Stimulated activated CD8-positive, alpha-beta memory T cell treated with anti-CD3 and anti-CD28 coated beads, Interleukin-4, amount 100 ng/mL, for 48 hours (primary cell): ENCODE data around the gene ZNF81.
"Not testable (repeated sequence)": the region's sequence is repeated elsewhere in the genome, so short reads cannot be mapped to it uniquely, and the experiment has no call there.

Source experiments
- DNase-seq: peaks from one replicate; pipeline ENCODE4 v3.0.0-alpha.2; 2020

The ZNF81 gene

GRCh38 chrX:47846040-47846439 is 9.3 kb downstream of the ZNF81 start:
- no peak for DNase-seq

DNA sequence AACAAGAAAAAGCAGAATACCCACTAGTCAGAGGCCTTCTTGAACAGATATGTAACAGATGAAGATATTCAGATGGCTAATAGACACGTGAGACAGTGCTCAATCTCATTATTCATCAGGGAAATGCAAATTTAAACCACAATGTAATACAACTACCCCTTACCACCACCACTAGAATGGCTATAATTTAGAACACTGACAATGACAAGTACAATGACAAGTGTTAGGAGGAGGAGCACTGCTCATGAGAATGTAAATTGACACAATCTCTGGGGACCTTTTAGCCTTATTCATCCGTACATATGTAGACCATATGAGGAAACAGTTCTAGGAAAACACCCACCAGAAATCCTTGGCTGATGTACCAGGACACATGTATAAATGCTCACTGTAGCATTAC is 13.1 kb downstream of the ZNF81 start:
- DNase-seq, result no peak

GRCh38 chrX:47850389-47850788 is 13.7 kb downstream of the ZNF81 start:
- not testable (repeated sequence) for DNase-seq

DNA sequence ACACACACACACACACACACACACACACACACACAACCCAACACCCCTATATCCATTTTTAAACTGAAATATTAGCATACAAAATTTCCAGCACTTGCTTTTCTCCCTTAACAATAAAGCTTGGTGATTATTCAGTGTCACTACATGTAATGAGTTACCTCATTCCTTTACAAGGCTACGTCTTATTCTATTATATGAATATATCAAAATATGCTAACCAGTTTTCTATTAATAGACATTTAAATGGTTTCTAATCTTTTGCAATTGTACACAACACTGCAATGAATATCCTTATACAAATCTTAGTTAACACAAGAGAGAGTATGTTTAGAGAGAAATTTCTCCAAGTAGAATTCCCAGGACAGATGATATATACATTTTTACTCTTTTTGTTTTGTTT is 14.2 kb downstream of the ZNF81 start:
- no peak for DNase-seq

GRCh38 chrX:47854474-47854873 is 17.8 kb downstream of the ZNF81 start:
- DNase-seq, result no peak

- no peak for DNase-seq
Measured at GRCh38 chrX:47859686-47860085, 23.0 kb downstream of the ZNF81 start.

DNA sequence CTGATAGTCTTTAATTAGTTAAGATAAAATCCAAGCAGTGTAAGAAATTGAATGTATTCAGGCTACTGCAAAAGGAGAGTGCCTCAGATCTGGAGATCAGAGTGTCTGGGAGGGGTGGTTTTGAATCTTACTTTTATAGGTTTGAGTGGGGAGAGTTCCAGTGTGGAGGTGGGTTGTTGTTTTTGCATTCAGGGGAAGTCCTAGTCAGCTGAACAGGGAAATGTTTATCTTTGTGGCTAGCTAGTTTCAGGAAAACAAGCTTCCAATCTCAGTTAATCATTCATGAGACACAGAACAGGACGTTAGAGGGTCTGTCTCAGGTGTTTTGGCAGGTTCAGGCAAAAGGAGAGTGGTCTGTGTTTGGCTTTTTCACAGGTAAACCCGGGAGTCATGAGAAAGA is 26.0 kb downstream of the ZNF81 start:
- no peak for DNase-seq

DNA sequence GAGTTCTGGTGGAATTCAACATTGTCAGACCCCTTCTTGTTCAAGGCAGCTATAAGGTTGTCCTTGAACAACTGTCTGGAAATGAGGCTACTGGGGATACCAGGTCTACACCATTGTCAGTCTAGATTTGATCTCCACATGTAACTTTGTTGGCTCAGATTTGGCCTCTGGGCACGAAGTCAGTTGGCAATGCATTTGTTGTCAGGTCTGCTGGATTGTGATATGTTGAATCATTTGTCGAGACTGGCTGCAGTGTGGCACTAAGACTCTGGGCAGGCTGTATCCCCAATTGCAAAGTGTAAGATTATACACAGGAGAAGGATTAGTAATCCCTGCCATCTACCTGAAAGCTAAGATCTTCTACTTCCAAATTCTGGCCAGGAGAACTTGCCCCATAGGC is 26.5 kb downstream of the ZNF81 start:
- no peak for DNase-seq

GRCh38 chrX:47864300-47864699 is 27.6 kb downstream of the ZNF81 start:
- no peak for DNase-seq

- no peak for DNase-seq
Measured at GRCh38 chrX:47864785-47865184, 28.1 kb downstream of the ZNF81 start.

DNA sequence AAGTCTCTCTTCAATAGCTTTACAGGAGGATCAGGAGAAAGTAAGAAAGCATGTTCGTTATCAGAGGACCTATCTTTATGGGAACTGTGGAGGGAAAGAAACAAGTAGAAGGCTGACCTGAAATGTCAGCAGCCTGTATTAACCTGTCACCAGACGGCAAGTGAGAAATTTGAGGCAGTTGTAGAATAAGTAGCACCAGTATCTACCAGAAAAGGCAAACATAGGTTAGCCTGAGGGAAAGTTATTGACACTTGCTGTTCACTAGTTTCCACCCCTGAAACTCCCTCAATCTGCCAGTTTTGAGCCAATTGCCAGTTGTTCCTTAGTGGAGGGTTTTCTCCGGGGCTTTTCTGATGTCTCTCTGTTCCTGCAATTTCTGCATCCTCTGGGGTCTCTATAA is 36.4 kb downstream of the ZNF81 start:
- DNase-seq, result no peak

- no peak for DNase-seq
Measured at GRCh38 chrX:47877327-47877726, 40.6 kb downstream of the ZNF81 start.

- no peak for DNase-seq
Measured at GRCh38 chrX:47878198-47878597, 41.5 kb downstream of the ZNF81 start.

- no peak for DNase-seq
Measured at GRCh38 chrX:47879463-47879862, 42.8 kb downstream of the ZNF81 start.

- DNase-seq, result no peak
Measured at GRCh38 chrX:47880927-47881326, 44.2 kb downstream of the ZNF81 start.

DNA sequence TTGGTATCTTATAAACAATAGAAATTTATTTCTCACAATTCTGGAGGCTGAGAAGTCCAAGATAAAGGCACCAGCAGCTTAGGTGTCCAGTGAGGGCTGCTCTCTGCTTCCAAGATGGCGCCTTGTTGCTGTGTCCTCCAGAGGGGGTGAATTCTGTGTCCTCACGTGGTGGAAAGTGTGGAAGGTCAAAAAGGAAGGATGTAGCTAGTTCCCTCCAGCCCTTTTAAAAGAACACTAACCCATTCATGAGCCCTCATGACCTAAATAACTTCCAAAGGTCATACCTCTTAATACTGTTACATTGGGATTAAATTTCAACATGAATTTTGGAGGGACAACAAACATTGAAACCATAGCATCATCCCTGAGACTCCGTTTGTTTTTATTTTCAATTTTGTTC is 48.8 kb downstream of the ZNF81 start:
- no peak for DNase-seq

DNA sequence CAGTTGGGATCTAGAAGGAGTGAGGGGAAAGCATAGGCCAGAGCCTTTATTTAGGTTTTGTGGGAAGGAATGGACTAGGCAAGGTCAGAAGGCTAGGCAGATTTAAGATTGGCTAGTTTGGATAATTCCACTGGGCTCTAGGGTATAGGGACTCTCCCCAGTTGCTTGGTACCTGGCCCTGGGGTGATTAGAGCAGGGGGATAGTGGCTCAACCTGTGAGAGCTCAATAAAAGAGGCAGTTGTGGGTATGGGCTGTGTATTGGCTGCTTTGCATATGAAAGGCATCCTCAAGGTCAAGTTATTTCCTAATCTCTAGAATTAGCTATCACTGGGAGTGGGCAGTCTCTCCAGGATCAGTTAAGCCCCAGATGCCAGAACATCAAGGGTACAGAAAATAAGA is 61.3 kb downstream of the ZNF81 start:
- DNase-seq, result no peak

GRCh38 chrX:47900833-47901232 is 64.1 kb downstream of the ZNF81 start:
- no peak for DNase-seq

DNA sequence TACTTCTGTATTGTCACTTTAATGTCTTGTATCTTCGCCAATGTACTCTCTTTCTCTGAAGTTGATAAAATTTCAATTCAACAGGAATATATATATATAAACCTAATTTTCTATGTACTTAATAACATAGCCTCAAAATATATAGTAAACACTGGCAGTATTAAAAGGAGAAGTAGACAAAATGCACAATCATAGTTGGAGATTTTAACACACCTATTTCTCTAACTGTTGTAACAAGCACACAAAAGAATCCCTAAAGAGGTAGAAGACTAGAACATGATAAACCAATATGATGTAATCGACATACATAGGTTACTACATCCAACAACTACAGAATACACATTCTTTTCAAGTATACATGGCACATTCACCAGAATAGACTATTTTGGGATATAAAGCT is 65.5 kb downstream of the ZNF81 start:
- no peak for DNase-seq

- no peak for DNase-seq
Measured at GRCh38 chrX:47915886-47916493, 79.3 kb downstream of the ZNF81 start.

DNA sequence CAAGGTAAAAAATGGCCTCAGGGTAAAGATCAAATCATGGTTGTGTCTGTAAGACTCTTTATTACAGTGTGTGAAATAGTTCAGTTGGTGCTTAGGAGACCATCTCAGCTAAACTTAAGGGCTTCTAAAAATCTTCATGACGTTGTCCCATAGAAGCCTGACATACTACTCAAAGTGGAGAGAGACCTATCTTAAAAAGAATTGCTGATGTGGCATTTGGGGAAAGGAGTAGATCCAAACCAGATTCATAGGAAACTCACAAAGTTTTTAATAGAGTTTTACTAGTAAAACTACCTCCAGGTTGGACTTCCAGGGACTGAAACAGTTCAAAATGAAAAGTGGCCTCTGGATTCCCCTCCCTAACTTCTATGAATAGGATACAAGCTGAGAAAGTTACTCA is 81.6 kb downstream of the ZNF81 start:
- DNase-seq, result no peak

DNA sequence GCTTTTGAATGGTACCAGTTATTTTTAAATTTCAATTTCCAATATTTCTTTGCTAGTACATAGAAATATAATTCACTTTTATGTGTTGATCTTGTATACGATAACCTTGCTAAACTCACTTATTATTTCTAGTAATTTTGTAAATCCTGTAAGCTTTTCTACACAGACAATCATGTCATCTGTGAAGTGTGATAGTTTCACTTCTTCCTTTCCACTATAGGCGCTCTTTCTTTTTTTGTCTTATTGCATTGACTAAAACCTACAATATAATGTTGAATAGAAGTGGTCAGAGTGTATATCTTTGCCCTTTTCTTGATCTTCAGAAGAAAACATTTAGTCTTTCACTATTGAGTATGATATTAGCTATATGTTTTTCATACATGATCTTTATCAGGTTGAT is 90.5 kb downstream of the ZNF81 start:
- no peak for DNase-seq

DNA sequence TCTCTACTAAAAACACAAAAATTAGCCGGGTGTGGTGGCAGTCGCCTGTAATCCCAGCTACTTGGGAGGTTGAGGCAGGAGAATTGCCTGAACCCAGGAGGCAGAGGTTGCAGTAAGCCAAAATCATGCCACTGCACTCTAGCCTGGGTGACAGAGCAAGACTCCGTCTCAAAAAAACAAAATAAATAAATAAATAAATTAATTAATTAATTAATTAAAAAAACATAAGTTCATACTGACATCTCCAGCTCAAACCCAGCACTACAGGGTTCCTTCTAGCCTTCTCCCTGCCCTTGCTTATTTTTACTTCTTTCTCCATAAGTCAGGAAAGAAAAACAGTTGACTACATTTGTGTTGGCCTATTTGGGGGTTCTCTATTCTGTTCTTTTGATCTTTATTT is 95.3 kb downstream of the ZNF81 start:
- DNase-seq, result not testable (repeated sequence)

GRCh38 chrX:47933946-47934345 is 97.2 kb downstream of the ZNF81 start:
- no peak for DNase-seq

DNA sequence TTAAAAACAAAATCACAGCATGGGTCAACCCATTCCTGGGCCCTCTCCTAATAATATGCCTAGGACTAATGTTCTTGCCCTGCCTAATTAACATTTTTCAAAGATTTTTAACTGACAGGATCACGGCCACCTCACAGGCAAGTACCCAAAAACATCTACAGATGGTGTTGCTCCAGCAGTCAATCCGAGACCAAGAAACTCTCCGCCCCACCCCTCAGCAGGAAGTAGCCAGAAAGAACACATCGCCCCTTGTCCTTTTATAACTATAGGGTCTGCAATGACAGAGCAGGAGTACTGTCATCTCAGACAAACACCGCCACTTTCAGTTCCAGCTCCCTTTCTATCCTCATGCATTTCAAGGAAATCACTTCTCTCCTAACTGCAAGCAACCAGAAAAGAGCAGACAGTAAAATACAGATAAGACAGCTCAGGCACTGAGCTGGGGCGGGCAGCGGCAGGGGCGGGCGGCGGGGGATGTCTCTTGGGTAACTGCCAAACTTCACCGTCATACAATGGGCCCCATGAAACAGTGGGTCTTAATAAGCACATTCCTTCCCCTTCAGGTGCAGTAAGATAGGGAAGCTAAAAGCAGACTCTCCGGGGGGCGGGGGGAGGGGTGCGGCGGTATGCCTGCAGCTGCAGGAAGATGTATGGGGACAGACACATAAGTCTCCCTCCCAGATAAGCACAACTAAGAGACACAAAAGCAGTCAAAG is 99.7 kb downstream of the ZNF81 start:
- DNase-seq, result peak; percentile 32
